GM12801 (cell line): ENCODE results near the gene RCOR2.

ENCODE experiments used
- CTCF ChIP-seq: IDR thresholded peaks from one replicate; pipeline ENCODE4 v1.5.1; 2011; ENCODE audit warnings: control low read depth; ENCODE audit not compliant: insufficient read length; ENCODE audit errors: extremely low read depth

The RCOR2 gene

GRCh38 chr11:63937713-63938478 is 20.9 kb upstream of the RCOR2 start:
- TF ChIP-seq CTCF: no peak

GRCh38 chr11:63933459-63933858 is 16.5 kb upstream of the RCOR2 start:
- TF ChIP-seq CTCF: no peak

GRCh38 chr11:63931876-63932275 is 14.9 kb upstream of the RCOR2 start:
- no peak for TF ChIP-seq CTCF

- no peak for TF ChIP-seq CTCF
These were observed 14.1 kb upstream of the RCOR2 start for GRCh38 chr11:63931045-63931444.

GRCh38 chr11:63929616-63930015 is 12.7 kb upstream of the RCOR2 start:
- TF ChIP-seq CTCF: no peak

GRCh38 chr11:63923319-63923718 is 6.4 kb upstream of the RCOR2 start:
- no peak for TF ChIP-seq CTCF

- no peak for TF ChIP-seq CTCF
These were observed 5.8 kb upstream of the RCOR2 start for GRCh38 chr11:63922673-63923192.
